Karpas-422 (cell line): Measurements from ENCODE around the gene KCNMB1. TPM values are rescaled to one million over a fixed set of nuclear protein-coding genes. Genes with fewer than 3 reads are reported as not detected.

ENCODE experiments used
- DNase-seq: peaks from one replicate; pipeline ENCODE4 v3.0.0-alpha.2; 2015
- H2AFZ ChIP-seq: fragments of 200-600 bp; sonication (generic); 2 replicates; pipeline ENCODE4 v1.6.1; 2014; ENCODE audit warnings: antibody characterized with exemption, low read length, mixed read lengths
- H3K27ac ChIP-seq: fragments of 200-600 bp; sonication (generic); 2 replicates; pipeline ENCODE4 v1.5.1; 2014; ENCODE audit warnings: mild to moderate bottlenecking, low read length, moderate library complexity
- H3K27me3 ChIP-seq: fragments of 200-600 bp; sonication (generic); 2 replicates; pipeline ENCODE4 v1.6.1; 2014; ENCODE audit warnings: low read length, mixed read lengths
- H3K36me3 ChIP-seq: fragments of 200-600 bp; sonication (generic); 2 replicates; pipeline ENCODE4 v1.6.1; 2014; ENCODE audit warnings: low read length, mixed read lengths; ENCODE audit not compliant: insufficient read depth
- H3K4me1 ChIP-seq: fragments of 200-600 bp; sonication (generic); 2 replicates; pipeline ENCODE4 v1.6.1; 2014; ENCODE audit warnings: mild to moderate bottlenecking, low read length, mixed read lengths
- H3K4me2 ChIP-seq: fragments of 200-600 bp; sonication (generic); 2 replicates; pipeline ENCODE4 v1.6.1; 2014; ENCODE audit warnings: low read length, low read depth, mild to moderate bottlenecking; ENCODE audit not compliant: poor library complexity, severe bottlenecking
- H3K4me3 ChIP-seq: fragments of 200-600 bp; sonication (generic); 2 replicates; pipeline ENCODE4 v1.5.1; 2014; ENCODE audit warnings: mild to moderate bottlenecking, antibody characterized with exemption, low read length, mixed read lengths
- H3K79me2 ChIP-seq: fragments of 200-600 bp; sonication (generic); 2 replicates; pipeline ENCODE4 v1.6.1; 2014; ENCODE audit warnings: mild to moderate bottlenecking, low read length, mixed read lengths
- H3K9ac ChIP-seq: fragments of 200-600 bp; sonication (generic); 2 replicates; pipeline ENCODE4 v1.6.0; 2014; ENCODE audit warnings: low read length
- H3K9me2 ChIP-seq: fragments of 200-600 bp; sonication (generic), shearing (Covaris generic); replicated peaks from 2 replicates; pipeline ENCODE4 v1.6.0; 2014; ENCODE audit warnings: mild to moderate bottlenecking, low read length, moderate library complexity; ENCODE audit not compliant: insufficient read depth
- H3K9me3 ChIP-seq: fragments of 300-700, 200-600 bp; sonication (generic); 2 replicates; pipeline ENCODE4 v1.6.1; 2014; ENCODE audit warnings: low read length, mixed read lengths
- H4K20me1 ChIP-seq: fragments of 200-600 bp; sonication (generic); 2 replicates; pipeline ENCODE4 v1.6.1; 2014; ENCODE audit warnings: mild to moderate bottlenecking, antibody characterized with exemption, low read length, low read depth; ENCODE audit not compliant: insufficient read depth
- total RNA-seq: library from RNA; depleted of rRNA; stranded (reverse); fragments of >200 nt; shearing (Covaris generic); gene quantifications from 2 replicates; pipeline ENCODE4 v1.2.3, GENCODE V29; 2014; ENCODE audit warnings: low replicate concordance

The KCNMB1 gene
- total RNA-seq, 1 experiment from 2014 or later: not detected

GRCh38 chr5:170342153-170342725 lies 46.9 kb downstream of the KCNMB1 start:
- no peaks in the 10 kb centered on the region for H3K9me3 ChIP-seq
- DNase-seq: no peak
- H3K36me3 ChIP-seq: no peaks in the 10 kb centered on the region
- peaks cover 12% of the 10 kb centered on the region for H3K4me1 ChIP-seq
- no peaks in the 10 kb centered on the region for H3K79me2 ChIP-seq
- no peak overlapping the region for H3K9ac ChIP-seq
- H3K9me2 ChIP-seq: no peaks in the 10 kb centered on the region
- no peak overlapping the region for H3K27ac ChIP-seq
- no peaks in the 10 kb centered on the region for H3K27me3 ChIP-seq
- H3K4me3 ChIP-seq: no peak overlapping the region
- H4K20me1 ChIP-seq: no peaks in the 10 kb centered on the region
- H3K4me2 ChIP-seq: no peak overlapping the region
- no peak overlapping the region for H2AFZ ChIP-seq

- Histone ChIP-seq H3K9ac (no peak overlapping the region), H2AFZ (no peak overlapping the region), H3K79me2 (no peaks in the 10 kb centered on the region), H3K9me2 (no peaks in the 10 kb centered on the region), H3K4me3 (no peak overlapping the region), H4K20me1 (no peaks in the 10 kb centered on the region), H3K27ac (no peak overlapping the region), H3K4me1 (peaks cover 12% of the 10 kb centered on the region), H3K36me3 (no peaks in the 10 kb centered on the region), H3K9me3 (no peaks in the 10 kb centered on the region), H3K4me2 (no peak overlapping the region), H3K27me3 (no peaks in the 10 kb centered on the region)
- DNase-seq: no peak
Measured at GRCh38 chr5:170341545-170341944, 47.6 kb downstream of the KCNMB1 start.

GRCh38 chr5:170339780-170340167 lies 49.4 kb downstream of the KCNMB1 start:
- H3K9me2 ChIP-seq: no peaks in the 10 kb centered on the region
- H3K79me2 ChIP-seq: no peaks in the 10 kb centered on the region
- no peak overlapping the region for H3K27ac ChIP-seq
- H3K27me3 ChIP-seq: no peaks in the 10 kb centered on the region
- no peak overlapping the region for H3K4me2 ChIP-seq
- no peak overlapping the region for H3K4me3 ChIP-seq
- H3K4me1 ChIP-seq: peaks cover 12% of the 10 kb centered on the region
- H4K20me1 ChIP-seq: no peaks in the 10 kb centered on the region
- H3K9me3 ChIP-seq: no peaks in the 10 kb centered on the region
- H3K9ac ChIP-seq: no peak overlapping the region
- H3K36me3 ChIP-seq: no peaks in the 10 kb centered on the region
- no peak overlapping the region for H2AFZ ChIP-seq
- DNase-seq: no peak

GRCh38 chr5:170338933-170339779 lies 50.0 kb downstream of the KCNMB1 start:
- Histone ChIP-seq H3K4me1 (peaks cover 12% of the 10 kb centered on the region), H3K27ac (no peak overlapping the region), H3K4me2 (peak overlapping the region; percentile 45)

GRCh38 chr5:170338291-170338690 lies 50.9 kb downstream of the KCNMB1 start:
- no peak for DNase-seq
- H4K20me1 ChIP-seq: no peaks in the 10 kb centered on the region
- no peak overlapping the region for H3K4me2 ChIP-seq
- H3K4me3 ChIP-seq: no peak overlapping the region
- no peaks in the 10 kb centered on the region for H3K9me3 ChIP-seq
- peaks cover 13% of the 10 kb centered on the region for H3K4me1 ChIP-seq
- no peaks in the 10 kb centered on the region for H3K79me2 ChIP-seq
- no peak overlapping the region for H3K27ac ChIP-seq
- H2AFZ ChIP-seq: no peak overlapping the region
- H3K9ac ChIP-seq: no peak overlapping the region
- no peaks in the 10 kb centered on the region for H3K27me3 ChIP-seq
- H3K9me2 ChIP-seq: no peaks in the 10 kb centered on the region
- H3K36me3 ChIP-seq: no peaks in the 10 kb centered on the region

More at GRCh38 chr5:170338933-170339779, 50.0 kb downstream of the KCNMB1 start:
- Histone ChIP-seq H3K9ac (peak overlapping the region; percentile 32; the same call in 1 of the 2 replicates), H3K79me2 (no peaks in the 10 kb centered on the region), H4K20me1 (no peaks in the 10 kb centered on the region), H3K9me2 (no peaks in the 10 kb centered on the region), H3K36me3 (no peaks in the 10 kb centered on the region), H3K4me3 (no peak overlapping the region), H3K27me3 (no peaks in the 10 kb centered on the region), H3K9me3 (no peaks in the 10 kb centered on the region), H2AFZ (no peak overlapping the region)
- DNase-seq: peak; percentile 84

GRCh38 chr5:170337045-170337733 lies 52.0 kb downstream of the KCNMB1 start:
- H3K4me2 ChIP-seq: no peak overlapping the region
- H3K79me2 ChIP-seq: no peaks in the 10 kb centered on the region
- no peaks in the 10 kb centered on the region for H3K27me3 ChIP-seq
- DNase-seq: no peak
- no peaks in the 10 kb centered on the region for H3K36me3 ChIP-seq
- no peak overlapping the region for H3K9ac ChIP-seq
- H3K9me3 ChIP-seq: no peaks in the 10 kb centered on the region
- H3K4me3 ChIP-seq: no peak overlapping the region
- no peak overlapping the region for H3K27ac ChIP-seq
- no peaks in the 10 kb centered on the region for H4K20me1 ChIP-seq
- H2AFZ ChIP-seq: no peak overlapping the region
- H3K9me2 ChIP-seq: no peaks in the 10 kb centered on the region
- H3K4me1 ChIP-seq: peaks cover 18% of the 10 kb centered on the region

- Histone ChIP-seq H3K79me2 (no peaks in the 10 kb centered on the region), H3K4me3 (no peak overlapping the region), H3K9me3 (no peaks in the 10 kb centered on the region), H3K27me3 (no peaks in the 10 kb centered on the region), H3K4me1 (peaks cover 29% of the 10 kb centered on the region), H3K9ac (no peak overlapping the region), H3K4me2 (no peak overlapping the region), H2AFZ (no peak overlapping the region), H4K20me1 (no peaks in the 10 kb centered on the region), H3K9me2 (no peaks in the 10 kb centered on the region), H3K36me3 (no peaks in the 10 kb centered on the region), H3K27ac (no peak overlapping the region)
- no peak for DNase-seq
Measured at GRCh38 chr5:170336065-170336464, 53.1 kb downstream of the KCNMB1 start.

GRCh38 chr5:170334626-170335025 lies 54.5 kb downstream of the KCNMB1 start:
- no peaks in the 10 kb centered on the region for H3K36me3 ChIP-seq
- H3K4me1 ChIP-seq: peaks cover 36% of the 10 kb centered on the region
- no peaks in the 10 kb centered on the region for H4K20me1 ChIP-seq
- H3K9me3 ChIP-seq: no peaks in the 10 kb centered on the region
- no peaks in the 10 kb centered on the region for H3K79me2 ChIP-seq
- no peaks in the 10 kb centered on the region for H3K27me3 ChIP-seq
- no peak overlapping the region for H3K9ac ChIP-seq
- H3K4me3 ChIP-seq: no peak overlapping the region
- no peaks in the 10 kb centered on the region for H3K9me2 ChIP-seq
- no peak overlapping the region for H2AFZ ChIP-seq
- no peak for DNase-seq
- no peak overlapping the region for H3K4me2 ChIP-seq
- no peak overlapping the region for H3K27ac ChIP-seq
